ENCODE data around the gene SLC2A13. TPM values are rescaled to one million over a fixed set of nuclear protein-coding genes. Genes with fewer than 3 reads are reported as not detected.
"Not testable (repeated sequence)": the region's sequence is repeated elsewhere in the genome, so short reads cannot be mapped to it uniquely, and the experiment has no call there.

The SLC2A13 gene
- total RNA-seq, 2 donors from 2014 or later = 14.5 to 20.0 TPM

- no peaks in the 10 kb centered on the region for H3K27me3 ChIP-seq (replicated peaks; ENCODE audit: insufficient read depth)
- H3K27ac ChIP-seq = no peak overlapping the region
- peaks cover 6 to 12% of the 10 kb centered on the region in 2 donors for H3K4me1 ChIP-seq (ENCODE audit: control insufficient read depth in 1 of 2, low read depth in 2 of 2)
- no peaks in the 10 kb centered on the region for H3K36me3 ChIP-seq
- no peak for DNase-seq (ENCODE audit: low spot score)
- no peaks in the 10 kb centered on the region for H3K9me3 ChIP-seq
- TF ChIP-seq CTCF (IDR thresholded peaks at IDR 0.05) = no peak
- no peak for ATAC-seq (ENCODE audit: insufficient number of reproducible peaks, low FRiP score, low read depth)
- H3K4me3 ChIP-seq = no peak overlapping the region
Observed at GRCh38 chr12:40056373-40056772, 49.5 kb downstream of the SLC2A13 start.

- no peak overlapping the region for H3K4me3 ChIP-seq
- H3K36me3 ChIP-seq = no peaks in the 10 kb centered on the region
- ATAC-seq (ENCODE audit: insufficient number of reproducible peaks, low FRiP score, low read depth) (no peak), DNase-seq (ENCODE audit: low spot score) (no peak)
- no peak overlapping the region for H3K27ac ChIP-seq
- no peaks in the 10 kb centered on the region for H3K9me3 ChIP-seq
- H3K4me1 ChIP-seq (ENCODE audit: control insufficient read depth in 1 of 2, low read depth in 2 of 2) = peaks cover 6 to 12% of the 10 kb centered on the region in 2 donors
- H3K27me3 ChIP-seq (replicated peaks; ENCODE audit: insufficient read depth) = no peaks in the 10 kb centered on the region
- no peak for TF ChIP-seq CTCF (IDR thresholded peaks at IDR 0.05)
Observed at GRCh38 chr12:40055776-40056175, 50.1 kb downstream of the SLC2A13 start.

GRCh38 chr12:40055228-40055579 lies 50.7 kb downstream of the SLC2A13 start:
- Histone ChIP-seq H3K9me3 (no peaks in the 10 kb centered on the region), H3K4me3 (no peak overlapping the region), H3K27ac (peak overlapping the region in 1 of 2 donors; percentile 14), H3K27me3 (replicated peaks; ENCODE audit: insufficient read depth) (no peaks in the 10 kb centered on the region), H3K36me3 (no peaks in the 10 kb centered on the region), H3K4me1 (ENCODE audit: control insufficient read depth in 1 of 2, low read depth in 2 of 2) (peaks cover 6 to 12% of the 10 kb centered on the region in 2 donors)
- ATAC-seq (ENCODE audit: insufficient number of reproducible peaks, low FRiP score, low read depth) = no peak
- TF ChIP-seq CTCF (IDR thresholded peaks at IDR 0.05) = no peak
- no peak for DNase-seq (ENCODE audit: low spot score)

GRCh38 chr12:40054555-40055227 lies 51.2 kb downstream of the SLC2A13 start:
- Histone ChIP-seq H3K4me3 (peak overlapping the region; percentile 39), H3K27ac (peak overlapping the region in 1 of 2 donors; percentile 14), H3K27me3 (replicated peaks; ENCODE audit: insufficient read depth) (no peaks in the 10 kb centered on the region), H3K9me3 (no peaks in the 10 kb centered on the region), H3K36me3 (no peaks in the 10 kb centered on the region), H3K4me1 (ENCODE audit: control insufficient read depth in 1 of 2, low read depth in 2 of 2) (peaks cover 6 to 12% of the 10 kb centered on the region in 2 donors)
- DNase-seq (ENCODE audit: low spot score) (no peak), ATAC-seq (ENCODE audit: insufficient number of reproducible peaks, low FRiP score, low read depth) (peak; percentile 72)
- TF ChIP-seq CTCF (IDR thresholded peaks at IDR 0.05) = no peak

- H3K4me1 ChIP-seq (ENCODE audit: control insufficient read depth in 1 of 2, low read depth in 2 of 2) = no peaks in the 10 kb centered on the region
- H3K27me3 ChIP-seq (replicated peaks; ENCODE audit: insufficient read depth) = no peaks in the 10 kb centered on the region
- H3K9me3 ChIP-seq = no peaks in the 10 kb centered on the region
- H3K27ac ChIP-seq = no peak overlapping the region
- TF ChIP-seq CTCF (IDR thresholded peaks at IDR 0.05) = no peak
- ATAC-seq (ENCODE audit: insufficient number of reproducible peaks, low FRiP score, low read depth) (no peak), DNase-seq (ENCODE audit: low spot score) (no peak)
- no peaks in the 10 kb centered on the region for H3K36me3 ChIP-seq
- no peak overlapping the region for H3K4me3 ChIP-seq
Observed at GRCh38 chr12:40049268-40049667, 56.6 kb downstream of the SLC2A13 start.

GRCh38 chr12:40047002-40047401 lies 58.9 kb downstream of the SLC2A13 start:
- DNase-seq (ENCODE audit: low spot score); H3K4me1 ChIP-seq (ENCODE audit: control insufficient read depth in 1 of 2, low read depth in 2 of 2); H3K36me3 ChIP-seq; ATAC-seq (ENCODE audit: insufficient number of reproducible peaks, low FRiP score, low read depth); H3K27ac ChIP-seq; H3K4me3 ChIP-seq; H3K9me3 ChIP-seq; H3K27me3 ChIP-seq (replicated peaks; ENCODE audit: insufficient read depth): not testable (repeated sequence)

All from thoracic aorta (tissue), 2 donors.